SU-DHL-6 (cell line): ENCODE measurements around the gene SMOC2.

Source experiments
- H2AFZ ChIP-seq: fragments of 200-600 bp; sonication (generic); 2 replicates; pipeline ENCODE4 v1.6.1; 2014; ENCODE audit warnings: low read depth, mild to moderate bottlenecking, moderate library complexity, mixed read lengths, antibody characterized with exemption, low read length; ENCODE audit not compliant: severe bottlenecking
- H3F3A ChIP-seq: fragments of 200-600 bp; shearing (Covaris generic); 2 replicates; pipeline ENCODE4 v1.6.0; 2016; ENCODE audit warnings: antibody characterized with exemption, mild to moderate bottlenecking; ENCODE audit not compliant: insufficient read depth
- H3K27ac ChIP-seq: fragments of 200-600 bp; sonication (generic); 2 replicates; pipeline ENCODE4 v1.5.1; 2016; ENCODE audit warnings: low read depth, mild to moderate bottlenecking, low read length, moderate library complexity, mixed read lengths
- H3K27me3 ChIP-seq: fragments of 200-600 bp; sonication (generic), shearing (Covaris generic); 2 replicates; pipeline ENCODE4 v1.6.0; 2014; ENCODE audit warnings: mild to moderate bottlenecking, low read length
- H3K36me3 ChIP-seq: fragments of 200-600 bp; sonication (generic); 2 replicates; pipeline ENCODE4 v1.6.1; 2014; ENCODE audit warnings: mild to moderate bottlenecking, low read length, mixed read lengths
- H3K4me2 ChIP-seq: fragments of 300-600, 200-600 bp; shearing (Covaris generic), sonication (generic); 2 replicates; pipeline ENCODE4 v1.6.0; 2014; ENCODE audit warnings: low read length, low read depth, mild to moderate bottlenecking; ENCODE audit not compliant: poor library complexity, severe bottlenecking
- H3K4me3 ChIP-seq: fragments of 200-600 bp; sonication (generic); 2 replicates; pipeline ENCODE4 v1.5.1; 2014; ENCODE audit warnings: antibody characterized with exemption, low read length, mild to moderate bottlenecking, mixed read lengths; ENCODE audit not compliant: insufficient read depth, poor library complexity, severe bottlenecking
- H3K79me2 ChIP-seq: fragments of 200-600 bp; sonication (generic); 2 replicates; pipeline ENCODE4 v1.6.1; 2014; ENCODE audit warnings: mild to moderate bottlenecking, low read length, moderate library complexity; ENCODE audit not compliant: insufficient read depth
- H3K9ac ChIP-seq: fragments of 200-600 bp; sonication (generic); 2 replicates; pipeline ENCODE4 v1.7.0; 2014; ENCODE audit warnings: mild to moderate bottlenecking, low read length
- H3K9me2 ChIP-seq: fragments of 200-600 bp; sonication (generic); replicated peaks from 2 replicates; pipeline ENCODE4 v1.6.1; 2014; ENCODE audit warnings: low read length; ENCODE audit not compliant: insufficient read depth
- H3K9me3 ChIP-seq: fragments of 200-600 bp; sonication (generic); 2 replicates; pipeline ENCODE4 v1.6.1; 2014; ENCODE audit warnings: low read length, mixed read lengths; ENCODE audit not compliant: insufficient read depth
- H4K20me1 ChIP-seq: fragments of 200-600 bp; sonication (generic); 2 replicates; pipeline ENCODE4 v1.6.1; 2014; ENCODE audit warnings: low read depth, mild to moderate bottlenecking, antibody characterized with exemption, low read length, moderate library complexity, mixed read lengths
- CTCF ChIP-seq: fragments of 200-600 bp; sonication (generic); IDR thresholded peaks from one replicate; pipeline ENCODE4 v1.5.1; 2017; ENCODE audit warnings: antibody characterized with exemption, mild to moderate bottlenecking, low read length, moderate library complexity; ENCODE audit not compliant: insufficient read depth, poor library complexity, severe bottlenecking
- EZH2phosphoT487 ChIP-seq: fragments of 200-600 bp; sonication (generic), shearing (Covaris generic); conservative IDR thresholded peaks from 2 replicates; pipeline ENCODE4 v1.6.1; 2018; ENCODE audit warnings: mild to moderate bottlenecking, antibody characterized with exemption, low read length, moderate library complexity, mixed read lengths

The SMOC2 gene

GRCh38 chr6:168650671-168651111, 209.7 kb downstream of the SMOC2 start:
- no peaks in the 10 kb centered on the region for H3K9me2 ChIP-seq
- no peak overlapping the region for H3K4me3 ChIP-seq
- H3K9ac ChIP-seq, result no peak overlapping the region
- no peaks in the 10 kb centered on the region for H3K27me3 ChIP-seq
- no peak overlapping the region for H3K4me2 ChIP-seq
- no peaks in the 10 kb centered on the region for H4K20me1 ChIP-seq
- no peaks in the 10 kb centered on the region for H3K9me3 ChIP-seq
- TF ChIP-seq CTCF (no peak), EZH2phosphoT487 (no peak)
- no peak overlapping the region for H2AFZ ChIP-seq
- H3K79me2 ChIP-seq, result no peaks in the 10 kb centered on the region
- no peaks in the 10 kb centered on the region for H3F3A ChIP-seq
- no peaks in the 10 kb centered on the region for H3K36me3 ChIP-seq
- H3K27ac ChIP-seq, result no peak overlapping the region

GRCh38 chr6:168655462-168656152, 214.6 kb downstream of the SMOC2 start:
- no peaks in the 10 kb centered on the region for H3F3A ChIP-seq
- H3K9me3 ChIP-seq, result peaks cover 7% of the 10 kb centered on the region; the same call in 1 of the 2 replicates
- no peaks in the 10 kb centered on the region for H3K36me3 ChIP-seq
- no peak overlapping the region for H3K9ac ChIP-seq
- H3K9me2 ChIP-seq, result no peaks in the 10 kb centered on the region
- TF ChIP-seq EZH2phosphoT487, result no peak
- no peak for TF ChIP-seq CTCF
- no peak overlapping the region for H3K4me2 ChIP-seq
- no peak overlapping the region for H3K27ac ChIP-seq
- H4K20me1 ChIP-seq, result no peaks in the 10 kb centered on the region
- no peak overlapping the region for H3K4me3 ChIP-seq
- no peak overlapping the region for H2AFZ ChIP-seq
- H3K79me2 ChIP-seq, result no peaks in the 10 kb centered on the region
- no peaks in the 10 kb centered on the region for H3K27me3 ChIP-seq

GRCh38 chr6:168658059-168658458, 217.1 kb downstream of the SMOC2 start:
- no peaks in the 10 kb centered on the region for H4K20me1 ChIP-seq
- TF ChIP-seq CTCF, result no peak
- no peak for TF ChIP-seq EZH2phosphoT487
- H3K9me3 ChIP-seq, result peaks cover 7% of the 10 kb centered on the region; the same call in 1 of the 2 replicates
- H3K27ac ChIP-seq, result no peak overlapping the region
- H3K4me3 ChIP-seq, result no peak overlapping the region
- H3F3A ChIP-seq, result no peaks in the 10 kb centered on the region
- no peaks in the 10 kb centered on the region for H3K79me2 ChIP-seq
- no peak overlapping the region for H2AFZ ChIP-seq
- no peaks in the 10 kb centered on the region for H3K27me3 ChIP-seq
- H3K9me2 ChIP-seq, result no peaks in the 10 kb centered on the region
- H3K9ac ChIP-seq, result no peak overlapping the region
- no peak overlapping the region for H3K4me2 ChIP-seq
- no peaks in the 10 kb centered on the region for H3K36me3 ChIP-seq
